Effector memory CD4-positive, alpha-beta T cell (primary cell): ENCODE results near the gene RASSF3.

Experiments
- DNase-seq, 3 donors: peaks; one replicate each; pipeline ENCODE4 v3.0.0-alpha.2; 2020
- H3K27ac ChIP-seq: 2 replicates; pipeline ENCODE4 v1.7.0; 2013; ENCODE audit warnings: mild to moderate bottlenecking, low read length, moderate library complexity; ENCODE audit not compliant: insufficient read depth, poor library complexity, severe bottlenecking
- H3K27me3 ChIP-seq: replicated peaks from 2 replicates; pipeline ENCODE4 v1.7.0; 2013; ENCODE audit warnings: mild to moderate bottlenecking, low read length; ENCODE audit not compliant: insufficient read depth, control insufficient read depth, poor library complexity, severe bottlenecking
- H3K36me3 ChIP-seq: 2 replicates; pipeline ENCODE4 v1.7.0; 2013; ENCODE audit warnings: mild to moderate bottlenecking, low read length, moderate library complexity; ENCODE audit not compliant: control insufficient read depth, insufficient read depth
- H3K4me1 ChIP-seq: 2 replicates; pipeline ENCODE4 v1.7.0; 2013; ENCODE audit warnings: low read length, mild to moderate bottlenecking; ENCODE audit not compliant: control insufficient read depth, insufficient read depth, poor library complexity, severe bottlenecking
- H3K4me3 ChIP-seq: 2 replicates; pipeline ENCODE4 v1.7.0; 2013; ENCODE audit warnings: low read length, low read depth, mild to moderate bottlenecking; ENCODE audit not compliant: insufficient read depth, poor library complexity, severe bottlenecking
- H3K9me3 ChIP-seq: 2 replicates; pipeline ENCODE4 v1.7.0; 2013; ENCODE audit warnings: mild to moderate bottlenecking, low read length, moderate library complexity; ENCODE audit not compliant: control insufficient read depth
- total RNA-seq, 3 donors: gene quantifications; one replicate each; lab custom pipeline; 2026; lab: John Stamatoyannopoulos, UW

RASSF3 gene
- total RNA-seq: 128 to 176 (median 138) reads per million in 3 donors

GRCh38 chr12:64610079-64610659, at the start of gene RASSF3:
Gene RASSF3 (plus strand): TSS chr12:64610495. CDS start chr12:64610633, 138 bp downstream.
- Histone ChIP-seq H3K4me3 (peak within 1 kb of the TSS; percentile 87), H3K4me1 (peaks cover 17% of the 10 kb centered on the region), H3K27ac (peak within 1 kb of the TSS; percentile 82), H3K9me3 (no peaks in the 10 kb centered on the region), H3K27me3 (no peaks in the 10 kb centered on the region), H3K36me3 (peaks cover 1% of the 10 kb centered on the region)
- DNase-seq: peak; percentile 68 to 76 (median 72)

- H3K27me3 ChIP-seq: no peaks in the 10 kb centered on the region
- no peak overlapping the region for H3K4me3 ChIP-seq
- H3K27ac ChIP-seq: no peak overlapping the region
- DNase-seq: no peak
- H3K36me3 ChIP-seq: no peaks in the 10 kb centered on the region
- H3K9me3 ChIP-seq: no peaks in the 10 kb centered on the region
- no peaks in the 10 kb centered on the region for H3K4me1 ChIP-seq
Measured at GRCh38 chr12:64561302-64562136, 48.8 kb upstream of the RASSF3 start.

GRCh38 chr12:64566122-64566521, 44.2 kb upstream of the RASSF3 start:
- peaks cover 18% of the 10 kb centered on the region for H3K4me1 ChIP-seq
- no peaks in the 10 kb centered on the region for H3K36me3 ChIP-seq
- no peak overlapping the region for H3K27ac ChIP-seq
- H3K4me3 ChIP-seq: no peak overlapping the region
- no peak for DNase-seq
- H3K27me3 ChIP-seq: no peaks in the 10 kb centered on the region
- no peaks in the 10 kb centered on the region for H3K9me3 ChIP-seq

- Histone ChIP-seq H3K27me3 (no peaks in the 10 kb centered on the region), H3K4me3 (no peak overlapping the region), H3K4me1 (peaks cover 25% of the 10 kb centered on the region), H3K27ac (no peak overlapping the region), H3K36me3 (no peaks in the 10 kb centered on the region), H3K9me3 (no peaks in the 10 kb centered on the region)
- no peak for DNase-seq
Measured at GRCh38 chr12:64566831-64567517, 43.3 kb upstream of the RASSF3 start.

- no peak overlapping the region for H3K27ac ChIP-seq
- H3K36me3 ChIP-seq: no peaks in the 10 kb centered on the region
- no peak for DNase-seq
- H3K9me3 ChIP-seq: no peaks in the 10 kb centered on the region
- H3K4me1 ChIP-seq: peaks cover 25% of the 10 kb centered on the region
- H3K4me3 ChIP-seq: no peak overlapping the region
- no peaks in the 10 kb centered on the region for H3K27me3 ChIP-seq
Measured at GRCh38 chr12:64567570-64567969, 42.7 kb upstream of the RASSF3 start.

GRCh38 chr12:64568298-64568697, 42.0 kb upstream of the RASSF3 start:
- Histone ChIP-seq H3K27ac (no peak overlapping the region), H3K9me3 (no peaks in the 10 kb centered on the region), H3K4me1 (peaks cover 25% of the 10 kb centered on the region), H3K36me3 (no peaks in the 10 kb centered on the region), H3K27me3 (no peaks in the 10 kb centered on the region), H3K4me3 (no peak overlapping the region)
- no peak for DNase-seq

GRCh38 chr12:64569923-64570691, 40.2 kb upstream of the RASSF3 start:
- H3K9me3 ChIP-seq: no peaks in the 10 kb centered on the region
- peaks cover 25% of the 10 kb centered on the region for H3K4me1 ChIP-seq
- no peak overlapping the region for H3K4me3 ChIP-seq
- H3K27me3 ChIP-seq: no peaks in the 10 kb centered on the region
- DNase-seq: no peak
- no peak overlapping the region for H3K27ac ChIP-seq
- H3K36me3 ChIP-seq: no peaks in the 10 kb centered on the region

- DNase-seq: no peak
- no peak overlapping the region for H3K27ac ChIP-seq
- no peak overlapping the region for H3K4me3 ChIP-seq
- no peaks in the 10 kb centered on the region for H3K9me3 ChIP-seq
- peaks cover 25% of the 10 kb centered on the region for H3K4me1 ChIP-seq
- H3K27me3 ChIP-seq: no peaks in the 10 kb centered on the region
- H3K36me3 ChIP-seq: no peaks in the 10 kb centered on the region
Measured at GRCh38 chr12:64571411-64571810, 38.9 kb upstream of the RASSF3 start.

- H3K4me1 ChIP-seq: peaks cover 22% of the 10 kb centered on the region
- no peaks in the 10 kb centered on the region for H3K36me3 ChIP-seq
- no peak for DNase-seq
- no peaks in the 10 kb centered on the region for H3K9me3 ChIP-seq
- H3K27me3 ChIP-seq: no peaks in the 10 kb centered on the region
- no peak overlapping the region for H3K27ac ChIP-seq
- H3K4me3 ChIP-seq: no peak overlapping the region
Measured at GRCh38 chr12:64572241-64572640, 38.1 kb upstream of the RASSF3 start.
